Measurements from ENCODE around the gene KCTD8.

Gene KCTD8

GRCh38 chr4:44161756-44162155 lies 286.9 kb downstream of the KCTD8 start:
- Histone ChIP-seq H3K9me3 (ENCODE audit: control insufficient read depth, insufficient read depth, low read depth, low read length) (no peaks in the 10 kb centered on the region), H3K27ac (ENCODE audit: extremely low read depth, low read depth, low read length) (no peak overlapping the region), H3K4me1 (ENCODE audit: control insufficient read depth, insufficient read depth, low read length) (no peaks in the 10 kb centered on the region), H3K36me3 (ENCODE audit: control insufficient read depth in 2 of 2, insufficient read depth in 1 of 2, low read length in 2 of 2) (no peaks in the 10 kb centered on the region), H3K4me3 (ENCODE audit: low read depth, low read length) (no peak overlapping the region)
- ChIA-PET CTCF (interaction anchor here (0.6 to 0.9 kb wide), 2 partner anchors 37 to 348 kb away, joined by 3 read pairs; no protein-coding TSS in a partner anchor), POLR2A (no interaction called here)
- no peak for TF ChIP-seq OVOL3 (tag by site-specific recombination; IDR thresholded peaks at IDR 0.05)
- no peak for TF ChIP-seq ZNF280C (tag by site-specific recombination; IDR thresholded peaks at IDR 0.05)
- no peak for TF ChIP-seq ZFP37 (tag by site-specific recombination; IDR thresholded peaks at IDR 0.05)
- no peak for TF ChIP-seq ZNF302 (tag by site-specific recombination; IDR thresholded peaks at IDR 0.05; ENCODE audit: low read depth)
- no peak for TF ChIP-seq ZNF274 (IDR thresholded peaks at IDR 0.05; ENCODE audit: low read length)
- no peak for TF ChIP-seq ZNF274 (tag by site-specific recombination; IDR thresholded peaks at IDR 0.05; ENCODE audit: borderline replicate concordance)
- no peak for TF ChIP-seq ZNF404 (tag by site-specific recombination; IDR thresholded peaks at IDR 0.05)
- TF ChIP-seq ZNF449 (tag by site-specific recombination; IDR thresholded peaks at IDR 0.05): no peak
- TF ChIP-seq ZNF174 (tag by site-specific recombination; IDR thresholded peaks at IDR 0.05): no peak
- TF ChIP-seq ZBTB7A (tag by site-specific recombination; IDR thresholded peaks at IDR 0.05; ENCODE audit: low read depth): no peak
- TF ChIP-seq, protein P1, sequence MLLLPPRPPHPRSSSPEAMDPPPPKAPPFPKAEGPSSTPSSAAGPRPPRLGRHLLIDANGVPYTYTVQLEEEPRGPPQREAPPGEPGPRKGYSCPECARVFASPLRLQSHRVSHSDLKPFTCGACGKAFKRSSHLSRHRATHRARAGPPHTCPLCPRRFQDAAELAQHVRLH (tag by site-specific recombination; IDR thresholded peaks at IDR 0.05): no peak
- TF ChIP-seq ZNF366 (tag by site-specific recombination; conservative IDR thresholded peaks at IDR 0.05): no peak
- no peak for TF ChIP-seq ZNF2 (tag by site-specific recombination; IDR thresholded peaks at IDR 0.05)
- TF ChIP-seq, protein P2, sequence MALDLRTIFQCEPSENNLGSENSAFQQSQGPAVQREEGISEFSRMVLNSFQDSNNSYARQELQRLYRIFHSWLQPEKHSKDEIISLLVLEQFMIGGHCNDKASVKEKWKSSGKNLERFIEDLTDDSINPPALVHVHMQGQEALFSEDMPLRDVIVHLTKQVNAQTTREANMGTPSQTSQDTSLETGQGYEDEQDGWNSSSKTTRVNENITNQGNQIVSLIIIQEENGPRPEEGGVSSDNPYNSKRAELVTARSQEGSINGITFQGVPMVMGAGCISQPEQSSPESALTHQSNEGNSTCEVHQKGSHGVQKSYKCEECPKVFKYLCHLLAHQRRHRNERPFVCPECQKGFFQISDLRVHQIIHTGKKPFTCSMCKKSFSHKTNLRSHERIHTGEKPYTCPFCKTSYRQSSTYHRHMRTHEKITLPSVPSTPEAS (tag by site-specific recombination; IDR thresholded peaks at IDR 0.05): no peak
- no peak for TF ChIP-seq ZNF112 (tag by site-specific recombination; IDR thresholded peaks at IDR 0.05)
- TF ChIP-seq KLF16 (tag by site-specific recombination; IDR thresholded peaks at IDR 0.05): no peak
- no peak for TF ChIP-seq ZBTB17 (tag by site-specific recombination; IDR thresholded peaks at IDR 0.05)
- no peak for TF ChIP-seq GLI2 (tag by site-specific recombination; IDR thresholded peaks at IDR 0.05; ENCODE audit: borderline replicate concordance, low read depth)
- TF ChIP-seq KLF17 (tag by site-specific recombination; IDR thresholded peaks at IDR 0.05): no peak
- TF ChIP-seq ZNF132 (tag by site-specific recombination; IDR thresholded peaks at IDR 0.05; ENCODE audit: borderline replicate concordance): no peak

Data from HEK293 (cell line).